ENCODE measurements around the gene TRPM1. TPM values are rescaled to one million over a fixed set of nuclear protein-coding genes. Genes with fewer than 3 reads are reported as not detected.

TRPM1 gene
- not detected for total RNA-seq
- long read RNA-seq: 0 reads

DNA sequence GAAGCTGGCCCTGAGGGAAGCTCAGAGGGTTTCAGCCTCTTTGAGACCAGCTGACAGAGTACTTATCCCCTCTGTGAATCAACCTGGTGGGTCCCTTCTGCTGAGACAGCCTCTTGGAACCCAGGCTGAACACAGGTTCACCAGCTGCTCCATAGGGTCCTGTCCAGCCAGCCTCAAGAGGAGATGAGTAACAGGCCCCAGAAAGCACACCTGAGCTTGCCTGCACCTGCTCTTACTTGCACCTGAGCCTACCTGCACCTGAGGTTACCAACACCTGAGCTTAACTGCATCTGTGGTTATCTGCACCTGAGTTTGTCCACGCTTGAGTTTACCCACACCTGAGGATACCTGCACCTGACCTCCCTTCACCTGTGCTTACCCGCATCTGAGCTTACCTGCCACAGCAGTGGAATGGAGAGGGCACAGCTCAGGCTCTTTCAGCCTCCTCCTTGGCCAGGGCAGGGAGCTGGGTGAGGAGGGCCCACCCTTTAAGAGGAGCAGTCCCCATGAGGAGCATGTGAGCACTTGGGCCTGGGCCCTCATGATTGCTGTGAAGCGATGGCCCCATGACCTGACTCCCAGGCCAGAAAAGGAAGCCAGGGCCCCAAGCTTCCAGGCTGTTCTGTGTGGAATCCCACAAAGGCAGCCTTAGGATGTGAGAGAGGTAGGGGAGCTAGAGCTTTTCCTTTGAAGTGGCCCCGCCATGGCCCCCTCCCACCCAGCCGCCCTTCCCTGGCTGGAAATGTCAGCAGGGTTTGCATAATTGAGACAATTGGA, at the start of gene TRPM1:
TRPM1 (minus strand) TSS at position 464 of the 777 bp plus-strand sequence. CDS start 20,370 bp downstream, outside the sequence.
- no peak for ATAC-seq
- no peaks in the 10 kb centered on the region for H3K27me3 ChIP-seq
- no peak for TF ChIP-seq POLR2A (IDR thresholded peaks at IDR 0.05)
- TF ChIP-seq, protein P1, sequence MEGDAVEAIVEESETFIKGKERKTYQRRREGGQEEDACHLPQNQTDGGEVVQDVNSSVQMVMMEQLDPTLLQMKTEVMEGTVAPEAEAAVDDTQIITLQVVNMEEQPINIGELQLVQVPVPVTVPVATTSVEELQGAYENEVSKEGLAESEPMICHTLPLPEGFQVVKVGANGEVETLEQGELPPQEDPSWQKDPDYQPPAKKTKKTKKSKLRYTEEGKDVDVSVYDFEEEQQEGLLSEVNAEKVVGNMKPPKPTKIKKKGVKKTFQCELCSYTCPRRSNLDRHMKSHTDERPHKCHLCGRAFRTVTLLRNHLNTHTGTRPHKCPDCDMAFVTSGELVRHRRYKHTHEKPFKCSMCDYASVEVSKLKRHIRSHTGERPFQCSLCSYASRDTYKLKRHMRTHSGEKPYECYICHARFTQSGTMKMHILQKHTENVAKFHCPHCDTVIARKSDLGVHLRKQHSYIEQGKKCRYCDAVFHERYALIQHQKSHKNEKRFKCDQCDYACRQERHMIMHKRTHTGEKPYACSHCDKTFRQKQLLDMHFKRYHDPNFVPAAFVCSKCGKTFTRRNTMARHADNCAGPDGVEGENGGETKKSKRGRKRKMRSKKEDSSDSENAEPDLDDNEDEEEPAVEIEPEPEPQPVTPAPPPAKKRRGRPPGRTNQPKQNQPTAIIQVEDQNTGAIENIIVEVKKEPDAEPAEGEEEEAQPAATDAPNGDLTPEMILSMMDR (IDR thresholded peaks at IDR 0.05): no peak
- no peak for DNase-seq
- intact Hi-C loops (cut with DNase I): no loop called here
- H3K4me3 ChIP-seq: no peak within 1 kb of the TSS
- no CpG with 5 or more reads among the region's 5 CpGs for WGBS (ENCODE audit: insufficient coverage, low coverage, low lambda C conversion rate, missing lambda C conversion rate)
- H3K9me3 ChIP-seq: no peaks in the 10 kb centered on the region
- peaks cover 0 to 18% (median 10%) of the 10 kb centered on the region in 4 donors for H3K4me1 ChIP-seq
- H3K36me3 ChIP-seq: no peaks in the 10 kb centered on the region
- H3K27ac ChIP-seq: no peak within 1 kb of the TSS

DNA sequence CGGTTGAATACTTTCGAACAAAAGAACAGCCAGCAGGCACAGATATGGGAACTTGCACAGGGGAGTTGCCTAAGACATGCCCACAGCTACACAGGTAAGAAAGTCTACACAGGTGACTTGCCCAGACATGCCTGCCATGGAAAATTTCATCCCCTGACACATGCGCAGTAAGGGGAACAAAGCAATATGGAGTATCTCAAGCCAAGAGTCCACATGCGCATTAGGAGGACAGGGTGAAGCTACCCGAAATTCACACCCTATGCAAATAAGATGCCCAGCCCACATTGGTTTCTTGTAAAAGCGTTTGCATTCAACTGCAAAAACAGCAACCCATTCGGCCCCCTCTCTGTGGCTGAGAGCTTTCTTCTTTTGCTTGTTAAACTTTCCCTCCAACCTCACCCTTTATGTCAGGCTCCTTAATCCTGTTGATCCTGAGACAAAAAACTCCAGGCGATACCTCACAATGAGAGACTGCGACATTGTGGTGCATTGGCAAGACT, 49.3 kb upstream of the TRPM1 start:
- H3K27me3 ChIP-seq: no peaks in the 10 kb centered on the region
- peaks cover 0 to 18% (median 6%) of the 10 kb centered on the region in 4 donors for H3K4me1 ChIP-seq
- ATAC-seq: no peak
- H3K9me3 ChIP-seq: no peaks in the 10 kb centered on the region
- H3K27ac ChIP-seq: peak overlapping the region in 2 of 3 donors; percentile 70 to 79
- WGBS (ENCODE audit: insufficient coverage, low coverage, low lambda C conversion rate, missing lambda C conversion rate): 100% methylated on average over 1 of the region's 9 CpGs
- TF ChIP-seq POLR2A (IDR thresholded peaks at IDR 0.05): no peak
- TF ChIP-seq, protein P1 (IDR thresholded peaks at IDR 0.05): no peak
- H3K36me3 ChIP-seq: no peaks in the 10 kb centered on the region
- no peak for DNase-seq
- no peak overlapping the region for H3K4me3 ChIP-seq
- intact Hi-C loops (cut with DNase I): no loop called here

DNA sequence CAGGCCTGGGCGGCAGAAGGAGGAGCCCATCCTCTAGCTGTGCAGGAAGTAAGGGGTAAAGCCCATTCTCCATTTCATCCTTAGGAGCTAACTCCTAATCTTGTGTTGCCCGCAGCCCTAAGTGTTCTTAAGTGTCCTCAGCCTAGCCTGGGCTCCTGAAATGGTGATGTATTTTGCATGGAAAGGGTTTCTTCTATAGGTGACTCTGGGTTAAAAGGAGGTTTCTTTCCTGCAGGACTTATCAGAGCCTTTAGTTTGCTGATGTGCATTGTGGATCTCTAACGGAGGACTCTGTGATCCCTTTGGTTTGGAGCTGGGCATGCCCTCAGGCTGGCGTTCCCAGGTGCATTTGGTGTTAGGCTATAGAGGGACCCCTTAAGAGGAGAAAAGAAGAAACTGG, 48.5 kb upstream of the TRPM1 start:
- DNase-seq (no peak), ATAC-seq (no peak)
- Histone ChIP-seq H3K4me1 (peaks cover 0 to 24% (median 5%) of the 10 kb centered on the region in 4 donors), H3K27ac (no peak overlapping the region), H3K36me3 (no peaks in the 10 kb centered on the region), H3K27me3 (no peaks in the 10 kb centered on the region), H3K9me3 (no peaks in the 10 kb centered on the region), H3K4me3 (no peak overlapping the region)
- no peak for TF ChIP-seq POLR2A (IDR thresholded peaks at IDR 0.05)
- TF ChIP-seq, protein P1 (IDR thresholded peaks at IDR 0.05): no peak
- 93% methylated on average over 4 of the region's 4 CpGs for WGBS (ENCODE audit: insufficient coverage, low coverage, low lambda C conversion rate, missing lambda C conversion rate)
- intact Hi-C loops (cut with DNase I): no loop called here

DNA sequence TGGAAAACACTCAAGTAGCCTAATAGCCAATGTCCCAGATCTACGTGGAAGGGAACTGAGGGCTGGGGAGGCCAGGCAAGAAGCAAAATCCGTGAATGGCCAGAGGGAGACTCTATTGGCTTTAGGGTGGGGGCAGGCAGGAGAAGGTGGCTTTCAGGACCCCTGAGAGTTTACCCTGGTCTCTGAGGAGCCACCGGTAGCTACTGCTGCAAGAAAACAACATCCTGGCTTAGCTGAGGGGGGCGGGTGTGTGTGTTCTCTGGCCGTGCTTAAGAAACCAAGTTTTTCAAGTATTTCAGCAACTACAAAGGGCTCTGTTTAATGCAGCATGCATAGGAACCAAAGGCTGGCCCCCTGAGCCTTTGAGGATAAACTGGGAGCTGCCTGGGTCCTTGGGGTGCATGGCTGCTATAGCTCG, 47.6 kb upstream of the TRPM1 start:
- intact Hi-C loops (cut with DNase I): no loop called here
- DNase-seq (no peak), ATAC-seq (no peak)
- Histone ChIP-seq H3K36me3 (no peaks in the 10 kb centered on the region), H3K27me3 (no peaks in the 10 kb centered on the region), H3K4me3 (no peak overlapping the region), H3K4me1 (peaks cover 0 to 28% (median 5%) of the 10 kb centered on the region in 4 donors), H3K27ac (no peak overlapping the region), H3K9me3 (no peaks in the 10 kb centered on the region)
- TF ChIP-seq POLR2A (IDR thresholded peaks at IDR 0.05): no peak
- TF ChIP-seq, protein P1 (IDR thresholded peaks at IDR 0.05): no peak
- 81% methylated on average over 3 of the region's 6 CpGs for WGBS (ENCODE audit: insufficient coverage, low coverage, low lambda C conversion rate, missing lambda C conversion rate)
